Measurements from ENCODE around the gene BAZ2B.

DNA sequence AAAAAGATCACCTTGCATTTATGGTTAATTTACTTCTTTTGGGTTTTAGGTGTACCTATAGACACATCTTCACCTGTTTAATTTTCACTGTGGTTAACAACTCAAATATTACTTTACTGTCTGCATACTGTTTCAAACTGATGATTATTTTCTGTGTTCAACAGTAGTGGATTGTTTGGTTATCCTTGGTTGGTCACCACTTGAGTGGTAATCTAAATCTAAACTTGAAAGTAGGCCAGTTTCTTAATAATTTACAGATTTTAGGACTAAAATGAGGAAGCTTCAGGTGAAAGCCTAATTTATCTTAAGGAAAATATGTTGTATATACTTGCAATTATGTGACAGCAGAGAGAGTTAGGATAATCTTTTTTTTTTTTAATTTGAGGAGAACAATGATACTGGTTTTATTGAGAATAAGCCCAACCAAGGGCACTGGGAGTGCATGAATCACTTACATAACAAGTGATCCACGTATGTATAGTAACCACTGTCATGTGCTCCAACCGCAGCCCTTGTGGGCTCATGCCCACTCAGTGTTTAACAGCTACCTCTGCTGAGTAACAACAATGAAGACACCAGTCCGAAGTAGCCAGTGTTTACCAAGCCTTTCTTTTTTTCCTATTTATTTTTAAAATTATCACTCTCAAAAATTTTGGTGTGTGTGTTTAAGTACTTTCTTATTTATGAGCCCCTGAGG is 298.8 kb downstream of the BAZ2B start:
- TF ChIP-seq, protein P1, sequence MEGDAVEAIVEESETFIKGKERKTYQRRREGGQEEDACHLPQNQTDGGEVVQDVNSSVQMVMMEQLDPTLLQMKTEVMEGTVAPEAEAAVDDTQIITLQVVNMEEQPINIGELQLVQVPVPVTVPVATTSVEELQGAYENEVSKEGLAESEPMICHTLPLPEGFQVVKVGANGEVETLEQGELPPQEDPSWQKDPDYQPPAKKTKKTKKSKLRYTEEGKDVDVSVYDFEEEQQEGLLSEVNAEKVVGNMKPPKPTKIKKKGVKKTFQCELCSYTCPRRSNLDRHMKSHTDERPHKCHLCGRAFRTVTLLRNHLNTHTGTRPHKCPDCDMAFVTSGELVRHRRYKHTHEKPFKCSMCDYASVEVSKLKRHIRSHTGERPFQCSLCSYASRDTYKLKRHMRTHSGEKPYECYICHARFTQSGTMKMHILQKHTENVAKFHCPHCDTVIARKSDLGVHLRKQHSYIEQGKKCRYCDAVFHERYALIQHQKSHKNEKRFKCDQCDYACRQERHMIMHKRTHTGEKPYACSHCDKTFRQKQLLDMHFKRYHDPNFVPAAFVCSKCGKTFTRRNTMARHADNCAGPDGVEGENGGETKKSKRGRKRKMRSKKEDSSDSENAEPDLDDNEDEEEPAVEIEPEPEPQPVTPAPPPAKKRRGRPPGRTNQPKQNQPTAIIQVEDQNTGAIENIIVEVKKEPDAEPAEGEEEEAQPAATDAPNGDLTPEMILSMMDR (IDR thresholded peaks at IDR 0.05): no peak
- TF ChIP-seq, protein P2, sequence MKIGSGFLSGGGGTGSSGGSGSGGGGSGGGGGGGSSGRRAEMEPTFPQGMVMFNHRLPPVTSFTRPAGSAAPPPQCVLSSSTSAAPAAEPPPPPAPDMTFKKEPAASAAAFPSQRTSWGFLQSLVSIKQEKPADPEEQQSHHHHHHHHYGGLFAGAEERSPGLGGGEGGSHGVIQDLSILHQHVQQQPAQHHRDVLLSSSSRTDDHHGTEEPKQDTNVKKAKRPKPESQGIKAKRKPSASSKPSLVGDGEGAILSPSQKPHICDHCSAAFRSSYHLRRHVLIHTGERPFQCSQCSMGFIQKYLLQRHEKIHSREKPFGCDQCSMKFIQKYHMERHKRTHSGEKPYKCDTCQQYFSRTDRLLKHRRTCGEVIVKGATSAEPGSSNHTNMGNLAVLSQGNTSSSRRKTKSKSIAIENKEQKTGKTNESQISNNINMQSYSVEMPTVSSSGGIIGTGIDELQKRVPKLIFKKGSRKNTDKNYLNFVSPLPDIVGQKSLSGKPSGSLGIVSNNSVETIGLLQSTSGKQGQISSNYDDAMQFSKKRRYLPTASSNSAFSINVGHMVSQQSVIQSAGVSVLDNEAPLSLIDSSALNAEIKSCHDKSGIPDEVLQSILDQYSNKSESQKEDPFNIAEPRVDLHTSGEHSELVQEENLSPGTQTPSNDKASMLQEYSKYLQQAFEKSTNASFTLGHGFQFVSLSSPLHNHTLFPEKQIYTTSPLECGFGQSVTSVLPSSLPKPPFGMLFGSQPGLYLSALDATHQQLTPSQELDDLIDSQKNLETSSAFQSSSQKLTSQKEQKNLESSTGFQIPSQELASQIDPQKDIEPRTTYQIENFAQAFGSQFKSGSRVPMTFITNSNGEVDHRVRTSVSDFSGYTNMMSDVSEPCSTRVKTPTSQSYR (CRISPR knock-in tag; IDR thresholded peaks at IDR 0.05): no peak
- TF ChIP-seq ZNF263 (CRISPR knock-in tag; IDR thresholded peaks at IDR 0.05; ENCODE audit: low read depth): no peak
- TF ChIP-seq, protein P3, sequence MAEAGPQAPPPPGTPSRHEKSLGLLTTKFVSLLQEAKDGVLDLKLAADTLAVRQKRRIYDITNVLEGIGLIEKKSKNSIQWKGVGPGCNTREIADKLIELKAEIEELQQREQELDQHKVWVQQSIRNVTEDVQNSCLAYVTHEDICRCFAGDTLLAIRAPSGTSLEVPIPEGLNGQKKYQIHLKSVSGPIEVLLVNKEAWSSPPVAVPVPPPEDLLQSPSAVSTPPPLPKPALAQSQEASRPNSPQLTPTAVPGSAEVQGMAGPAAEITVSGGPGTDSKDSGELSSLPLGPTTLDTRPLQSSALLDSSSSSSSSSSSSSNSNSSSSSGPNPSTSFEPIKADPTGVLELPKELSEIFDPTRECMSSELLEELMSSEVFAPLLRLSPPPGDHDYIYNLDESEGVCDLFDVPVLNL (CRISPR knock-in tag; IDR thresholded peaks at IDR 0.05; ENCODE audit: borderline replicate concordance, low read depth): no peak
- TF ChIP-seq, protein P4, sequence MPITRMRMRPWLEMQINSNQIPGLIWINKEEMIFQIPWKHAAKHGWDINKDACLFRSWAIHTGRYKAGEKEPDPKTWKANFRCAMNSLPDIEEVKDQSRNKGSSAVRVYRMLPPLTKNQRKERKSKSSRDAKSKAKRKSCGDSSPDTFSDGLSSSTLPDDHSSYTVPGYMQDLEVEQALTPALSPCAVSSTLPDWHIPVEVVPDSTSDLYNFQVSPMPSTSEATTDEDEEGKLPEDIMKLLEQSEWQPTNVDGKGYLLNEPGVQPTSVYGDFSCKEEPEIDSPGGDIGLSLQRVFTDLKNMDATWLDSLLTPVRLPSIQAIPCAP (CRISPR knock-in tag; IDR thresholded peaks at IDR 0.05): no peak
- TF ChIP-seq, protein P5, sequence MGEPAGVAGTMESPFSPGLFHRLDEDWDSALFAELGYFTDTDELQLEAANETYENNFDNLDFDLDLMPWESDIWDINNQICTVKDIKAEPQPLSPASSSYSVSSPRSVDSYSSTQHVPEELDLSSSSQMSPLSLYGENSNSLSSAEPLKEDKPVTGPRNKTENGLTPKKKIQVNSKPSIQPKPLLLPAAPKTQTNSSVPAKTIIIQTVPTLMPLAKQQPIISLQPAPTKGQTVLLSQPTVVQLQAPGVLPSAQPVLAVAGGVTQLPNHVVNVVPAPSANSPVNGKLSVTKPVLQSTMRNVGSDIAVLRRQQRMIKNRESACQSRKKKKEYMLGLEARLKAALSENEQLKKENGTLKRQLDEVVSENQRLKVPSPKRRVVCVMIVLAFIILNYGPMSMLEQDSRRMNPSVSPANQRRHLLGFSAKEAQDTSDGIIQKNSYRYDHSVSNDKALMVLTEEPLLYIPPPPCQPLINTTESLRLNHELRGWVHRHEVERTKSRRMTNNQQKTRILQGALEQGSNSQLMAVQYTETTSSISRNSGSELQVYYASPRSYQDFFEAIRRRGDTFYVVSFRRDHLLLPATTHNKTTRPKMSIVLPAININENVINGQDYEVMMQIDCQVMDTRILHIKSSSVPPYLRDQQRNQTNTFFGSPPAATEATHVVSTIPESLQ (CRISPR knock-in tag; IDR thresholded peaks at IDR 0.05): no peak
- no peak for TF ChIP-seq NR1H2 (CRISPR knock-in tag; IDR thresholded peaks at IDR 0.05)
- no peak for TF ChIP-seq MYBL2 (CRISPR knock-in tag; IDR thresholded peaks at IDR 0.05)
- TF ChIP-seq ATF1 (CRISPR knock-in tag; IDR thresholded peaks at IDR 0.05): no peak
- no peak for TF ChIP-seq ZNF232 (CRISPR knock-in tag; IDR thresholded peaks at IDR 0.05)

Measured in WTC11 (cell line).